OCI-LY1 (cell line): ENCODE data around the gene PLD1.

Experiments
- H2AFZ ChIP-seq: fragments of 200-600 bp; sonication (generic), shearing (Covaris generic); 2 replicates; pipeline ENCODE4 v1.6.0; 2014; ENCODE audit warnings: antibody characterized with exemption, mild to moderate bottlenecking, low read length
- H3F3A ChIP-seq: fragments of 200-600 bp; sonication (generic), shearing (Covaris generic); 2 replicates; pipeline ENCODE4 v1.6.0; 2014; ENCODE audit warnings: mild to moderate bottlenecking, antibody characterized with exemption, low read length, moderate library complexity; ENCODE audit not compliant: insufficient read depth
- H3K27ac ChIP-seq: fragments of 200-600 bp; sonication (generic); 2 replicates; pipeline ENCODE4 v1.5.1; 2014; ENCODE audit warnings: low read length, mixed run types, mild to moderate bottlenecking, low read depth; ENCODE audit not compliant: poor library complexity, severe bottlenecking
- H3K27me3 ChIP-seq: fragments of 200-600 bp; sonication (generic); 2 replicates; pipeline ENCODE4 v1.6.0; 2014; ENCODE audit warnings: antibody characterized with exemption, mild to moderate bottlenecking, low read length, moderate library complexity; ENCODE audit not compliant: insufficient read depth
- H3K36me3 ChIP-seq: fragments of 200-600 bp; sonication (generic); 2 replicates; pipeline ENCODE4 v1.6.1; 2014; ENCODE audit warnings: mild to moderate bottlenecking, antibody characterized with exemption, low read length, moderate library complexity, mixed read lengths; ENCODE audit not compliant: insufficient read depth
- H3K4me1 ChIP-seq: fragments of 200-600 bp; sonication (generic); 2 replicates; pipeline ENCODE4 v1.5.1; 2014; ENCODE audit warnings: mild to moderate bottlenecking, low read length, moderate library complexity; ENCODE audit not compliant: insufficient read depth, severe bottlenecking
- H3K4me2 ChIP-seq: fragments of 200-600 bp; sonication (generic), shearing (Covaris generic); 2 replicates; pipeline ENCODE4 v1.6.1; 2014; ENCODE audit warnings: low read length
- H3K4me3 ChIP-seq: fragments of 200-600 bp; sonication (generic); 2 replicates; pipeline ENCODE4 v1.5.1; 2014; ENCODE audit warnings: low read length, low read depth, mild to moderate bottlenecking, mixed read lengths; ENCODE audit not compliant: poor library complexity, severe bottlenecking
- H3K79me2 ChIP-seq: fragments of 200-600 bp; shearing (Covaris generic); 2 replicates; pipeline ENCODE4 v1.6.1; 2016; ENCODE audit warnings: mixed run types, low read length, mixed read lengths; ENCODE audit not compliant: insufficient read depth
- H3K9ac ChIP-seq: fragments of 200-600 bp; sonication (generic), shearing (Covaris generic); 2 replicates; pipeline ENCODE4 v1.6.1; 2014; ENCODE audit warnings: mild to moderate bottlenecking, low read length, mixed read lengths
- H3K9me2 ChIP-seq: fragments of 200-600 bp; sonication (generic), shearing (Covaris generic); 2 replicates; pipeline ENCODE4 v1.6.1; 2014; ENCODE audit warnings: low read depth, mild to moderate bottlenecking, low read length, mixed read lengths
- H3K9me3 ChIP-seq: fragments of 200-600 bp; shearing (Covaris generic); 2 replicates; pipeline ENCODE4 v1.6.1; 2014; ENCODE audit warnings: low read length, mixed read lengths
- H4K20me1 ChIP-seq: fragments of 200-600 bp; sonication (generic), shearing (Covaris generic); 2 replicates; pipeline ENCODE4 v1.6.0; 2016; ENCODE audit warnings: mild to moderate bottlenecking, low read length; ENCODE audit not compliant: insufficient read depth
- EZH2 ChIP-seq: fragments of 200-600 bp; sonication (generic), shearing (Covaris generic); IDR thresholded peaks from 2 replicates; pipeline ENCODE4 v1.8.0; 2017; ENCODE audit warnings: borderline replicate concordance, mixed run types, mild to moderate bottlenecking, antibody characterized with exemption, low read length, moderate library complexity, mixed read lengths
- TF ChIP-seq, protein P1 (sequence below): fragments of 200-600 bp; sonication (generic), shearing (Covaris generic); IDR thresholded peaks from 2 replicates; pipeline ENCODE4 v1.5.1; 2017; ENCODE audit warnings: mild to moderate bottlenecking, antibody characterized with exemption, low read length, moderate library complexity, mixed read lengths

The PLD1 gene

DNA sequence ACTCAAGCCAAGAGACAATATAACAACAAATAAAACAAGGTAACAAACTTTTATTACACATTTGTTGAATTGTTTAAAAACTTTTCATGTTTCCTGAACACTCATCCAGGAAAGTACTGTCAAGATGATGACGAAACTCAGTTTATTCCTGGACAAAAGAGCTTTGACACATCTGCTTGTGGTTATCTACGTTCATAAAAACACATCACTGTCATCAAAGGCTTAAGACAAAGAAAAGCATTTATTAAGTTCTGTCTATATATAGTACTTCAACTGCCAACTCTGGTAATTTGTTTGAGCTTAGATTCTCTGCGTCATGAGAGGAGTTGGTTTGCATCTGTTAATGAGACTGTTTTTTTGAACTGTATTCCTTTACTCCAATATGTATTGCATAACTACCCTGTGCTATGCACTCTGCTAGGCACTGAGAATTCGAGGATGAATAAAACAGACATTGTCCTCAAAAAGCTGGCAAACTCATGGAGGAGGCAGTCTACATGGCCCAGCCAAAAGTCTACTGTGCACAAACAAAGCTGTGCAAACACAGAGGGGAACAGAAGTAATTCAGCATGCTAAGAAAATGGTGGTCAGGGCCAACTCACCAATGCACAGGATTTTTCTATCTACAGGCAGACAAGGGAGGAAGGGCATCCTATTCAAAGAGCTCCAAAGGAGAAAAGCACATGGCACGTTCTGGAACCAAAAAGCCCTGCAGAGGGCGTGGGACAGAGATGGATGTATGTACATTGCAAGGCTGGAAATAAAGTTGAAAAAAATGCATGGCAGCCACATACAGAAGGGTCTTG, 21.5 kb downstream of the PLD1 start:
- TF ChIP-seq, protein P1, sequence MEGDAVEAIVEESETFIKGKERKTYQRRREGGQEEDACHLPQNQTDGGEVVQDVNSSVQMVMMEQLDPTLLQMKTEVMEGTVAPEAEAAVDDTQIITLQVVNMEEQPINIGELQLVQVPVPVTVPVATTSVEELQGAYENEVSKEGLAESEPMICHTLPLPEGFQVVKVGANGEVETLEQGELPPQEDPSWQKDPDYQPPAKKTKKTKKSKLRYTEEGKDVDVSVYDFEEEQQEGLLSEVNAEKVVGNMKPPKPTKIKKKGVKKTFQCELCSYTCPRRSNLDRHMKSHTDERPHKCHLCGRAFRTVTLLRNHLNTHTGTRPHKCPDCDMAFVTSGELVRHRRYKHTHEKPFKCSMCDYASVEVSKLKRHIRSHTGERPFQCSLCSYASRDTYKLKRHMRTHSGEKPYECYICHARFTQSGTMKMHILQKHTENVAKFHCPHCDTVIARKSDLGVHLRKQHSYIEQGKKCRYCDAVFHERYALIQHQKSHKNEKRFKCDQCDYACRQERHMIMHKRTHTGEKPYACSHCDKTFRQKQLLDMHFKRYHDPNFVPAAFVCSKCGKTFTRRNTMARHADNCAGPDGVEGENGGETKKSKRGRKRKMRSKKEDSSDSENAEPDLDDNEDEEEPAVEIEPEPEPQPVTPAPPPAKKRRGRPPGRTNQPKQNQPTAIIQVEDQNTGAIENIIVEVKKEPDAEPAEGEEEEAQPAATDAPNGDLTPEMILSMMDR, result no peak
- TF ChIP-seq EZH2, result no peak
- Histone ChIP-seq H3F3A (no peaks in the 10 kb centered on the region), H3K4me3 (no peak overlapping the region), H3K4me2 (no peak overlapping the region), H3K36me3 (no peaks in the 10 kb centered on the region), H3K4me1 (no peaks in the 10 kb centered on the region), H3K9me3 (no peaks in the 10 kb centered on the region), H4K20me1 (no peaks in the 10 kb centered on the region), H3K27ac (no peak overlapping the region), H2AFZ (no peak overlapping the region), H3K27me3 (0 out of 2 replicates have a peak, but pooled peaks cover 3% of the 10 kb centered on the region), H3K79me2 (no peaks in the 10 kb centered on the region), H3K9me2 (0 out of 2 replicates have a peak, but pooled peaks cover 2% of the 10 kb centered on the region), H3K9ac (no peak overlapping the region)

DNA sequence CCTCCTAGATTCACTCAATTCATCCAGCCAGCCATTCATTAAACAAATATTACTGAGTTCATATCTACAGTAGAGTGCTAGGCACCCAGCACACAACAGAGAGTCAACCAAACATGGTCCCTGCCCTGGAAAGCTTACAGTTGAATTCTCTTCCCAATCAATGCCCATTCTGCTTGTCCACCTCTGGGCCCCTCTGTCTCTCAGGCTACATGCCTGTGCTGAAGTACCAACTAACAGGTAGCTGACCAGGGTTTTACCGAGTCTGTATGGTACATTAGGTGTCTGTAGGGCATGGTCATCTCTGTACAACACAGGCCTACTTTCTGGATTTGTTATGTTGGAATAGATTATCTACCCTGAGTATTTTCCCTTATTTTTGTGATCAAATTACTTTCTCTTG, 23.3 kb downstream of the PLD1 start:
- Histone ChIP-seq H3F3A (no peaks in the 10 kb centered on the region), H3K79me2 (no peaks in the 10 kb centered on the region), H4K20me1 (no peaks in the 10 kb centered on the region), H3K9me3 (no peaks in the 10 kb centered on the region), H2AFZ (no peak overlapping the region), H3K27ac (no peak overlapping the region), H3K4me2 (no peak overlapping the region), H3K36me3 (no peaks in the 10 kb centered on the region), H3K9ac (no peak overlapping the region), H3K9me2 (0 out of 2 replicates have a peak, but pooled peaks cover 2% of the 10 kb centered on the region), H3K4me3 (no peak overlapping the region), H3K27me3 (peaks cover 3% of the 10 kb centered on the region; the same call in 1 of the 2 replicates), H3K4me1 (no peaks in the 10 kb centered on the region)
- TF ChIP-seq EZH2, result no peak
- TF ChIP-seq, protein P1, result no peak

DNA sequence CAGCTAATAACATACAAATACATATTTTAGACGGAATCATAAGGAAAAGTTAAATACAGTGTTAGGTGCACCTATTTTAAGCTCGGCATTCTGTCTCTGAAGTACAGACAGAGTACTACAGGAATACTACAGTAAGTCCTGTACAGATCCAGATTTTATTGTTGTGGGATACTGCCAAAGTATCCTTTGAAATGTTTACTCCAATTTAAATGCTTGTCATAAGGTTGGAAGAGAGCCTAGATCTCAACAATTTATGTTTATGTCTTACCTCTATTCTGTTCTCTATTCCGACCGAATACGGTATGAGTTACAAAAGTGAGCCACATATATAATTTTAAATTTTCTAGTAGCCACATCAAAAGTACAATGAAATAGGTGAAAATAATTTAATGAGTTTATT, 25.3 kb downstream of the PLD1 start:
- Histone ChIP-seq H3K4me1 (no peaks in the 10 kb centered on the region), H3K4me3 (no peak overlapping the region), H3K79me2 (no peaks in the 10 kb centered on the region), H4K20me1 (no peaks in the 10 kb centered on the region), H3F3A (no peaks in the 10 kb centered on the region), H3K27me3 (peaks cover 8% of the 10 kb centered on the region; the same call in 1 of the 2 replicates), H3K27ac (no peak overlapping the region), H3K9ac (no peak overlapping the region), H3K36me3 (no peaks in the 10 kb centered on the region), H3K4me2 (no peak overlapping the region), H2AFZ (no peak overlapping the region), H3K9me3 (no peaks in the 10 kb centered on the region), H3K9me2 (0 out of 2 replicates have a peak, but pooled peaks cover 2% of the 10 kb centered on the region)
- TF ChIP-seq, protein P1, result no peak
- TF ChIP-seq EZH2, result no peak
